Vagina (tissue), 2 donors: Measurements from ENCODE around the gene UNC5B.

ENCODE experiments used
- POLR2A ChIP-seq, 2 donors: fragments of 450-650 bp; IDR thresholded peaks; one replicate each; pipeline ENCODE4 v1.6.1; 2017; ENCODE audit warnings: antibody characterized with exemption in 2 of 2, mild to moderate bottlenecking in 2 of 2, moderate library complexity in 2 of 2
- POLR2AphosphoS5 ChIP-seq, 2 donors: sonication (generic); formaldehyde crosslinking; IDR thresholded peaks; one replicate each; pipeline ENCODE4 v1.9.0; 2017; ENCODE audit warnings: antibody characterized with exemption in 2 of 2, mild to moderate bottlenecking in 2 of 2, low read depth in 1 of 2; ENCODE audit not compliant: insufficient read depth in 1 of 2

GRCh38 chr10:71277914-71278665 lies 65.7 kb downstream of the UNC5B start:
- TF ChIP-seq POLR2AphosphoS5 (IDR thresholded peaks at IDR 0.05; ENCODE audit: insufficient read depth in 1 of 2, low read depth in 1 of 2), result no peak
- no peak for TF ChIP-seq POLR2A (IDR thresholded peaks at IDR 0.05)
